Trophoblast cell (in vitro differentiated cells and primary cell): ENCODE results near the gene PLPP6.

ENCODE experiments used
- DNase-seq, 2 donors: peaks; one replicate each; pipeline ENCODE4 v3.0.0-alpha.2; 2016
- H2AFZ ChIP-seq: 2 replicates; pipeline ENCODE4 v1.6.1; 2013; ENCODE audit warnings: low read length, moderate library complexity, mild to moderate bottlenecking; ENCODE audit not compliant: insufficient read depth, poor library complexity
- H2AK5ac ChIP-seq: 2 replicates; pipeline ENCODE4 v1.6.1; 2013; ENCODE audit warnings: mild to moderate bottlenecking, low read length
- H2BK120ac ChIP-seq: 2 replicates; pipeline ENCODE4 v1.6.1; 2013; ENCODE audit warnings: low read length, mild to moderate bottlenecking, moderate library complexity; ENCODE audit not compliant: insufficient read depth, poor library complexity
- H2BK12ac ChIP-seq: 2 replicates; pipeline ENCODE4 v1.6.1; 2013; ENCODE audit warnings: mild to moderate bottlenecking, low read length, moderate library complexity
- H2BK5ac ChIP-seq: 2 replicates; pipeline ENCODE4 v1.6.1; 2013; ENCODE audit warnings: low read length, low read depth, moderate library complexity, mild to moderate bottlenecking; ENCODE audit not compliant: poor library complexity
- H3K14ac ChIP-seq: 2 replicates; pipeline ENCODE4 v1.6.1; 2013; ENCODE audit warnings: mild to moderate bottlenecking, low read length
- H3K18ac ChIP-seq: 2 replicates; pipeline ENCODE4 v1.6.1; 2013; ENCODE audit warnings: mild to moderate bottlenecking, low read length
- H3K23ac ChIP-seq: 2 replicates; pipeline ENCODE4 v1.6.1; 2013; ENCODE audit warnings: low read length
- H3K27ac ChIP-seq: 2 replicates; pipeline ENCODE4 v1.5.1; 2013; ENCODE audit warnings: low read depth, mild to moderate bottlenecking, inconsistent platforms, low read length, moderate library complexity
- H3K27me3 ChIP-seq: 2 replicates; pipeline ENCODE4 v1.6.1; 2013; ENCODE audit warnings: inconsistent platforms, mild to moderate bottlenecking, low read length, moderate library complexity; ENCODE audit not compliant: insufficient read depth
- H3K36me3 ChIP-seq, 2 experiments: 1 replicate in 1 of 2; 2 replicates in 1 of 2; pipeline ENCODE4 v1.6.1; 2013; ENCODE audit warnings: low read length in 2 of 2, mild to moderate bottlenecking in 2 of 2, moderate library complexity in 1 of 2; ENCODE audit not compliant: insufficient read depth in 2 of 2, control insufficient read depth in 1 of 2
- H3K4ac ChIP-seq: 2 replicates; pipeline ENCODE4 v1.6.1; 2013; ENCODE audit warnings: low read depth, mild to moderate bottlenecking, low read length, moderate library complexity
- H3K4me1 ChIP-seq, 2 experiments: 1 replicate in 1 of 2; 2 replicates in 1 of 2; pipeline ENCODE4 v1.6.1; 2013; ENCODE audit warnings: low read length in 2 of 2, mild to moderate bottlenecking in 2 of 2, moderate library complexity in 1 of 2; ENCODE audit not compliant: insufficient read depth in 2 of 2, control insufficient read depth in 1 of 2
- H3K4me2 ChIP-seq: 2 replicates; pipeline ENCODE4 v1.6.1; 2013; ENCODE audit warnings: inconsistent platforms, mild to moderate bottlenecking, low read length, moderate library complexity
- H3K4me3 ChIP-seq: 2 replicates; pipeline ENCODE4 v1.5.1; 2013; ENCODE audit warnings: mild to moderate bottlenecking, low read depth, low read length, inconsistent platforms
- H3K79me1 ChIP-seq: one replicate; pipeline ENCODE4 v1.6.1; 2013; ENCODE audit warnings: low read length
- H3K79me2 ChIP-seq: 2 replicates; pipeline ENCODE4 v1.6.1; 2013; ENCODE audit warnings: low read length, mild to moderate bottlenecking; ENCODE audit not compliant: control insufficient read depth, insufficient read depth, poor library complexity
- H3K9ac ChIP-seq: 2 replicates; pipeline ENCODE4 v1.6.1; 2013; ENCODE audit warnings: mild to moderate bottlenecking, low read length
- H3K9me3 ChIP-seq: 2 replicates; pipeline ENCODE4 v1.6.1; 2013; ENCODE audit warnings: low read depth, mild to moderate bottlenecking, control low read depth, inconsistent platforms, low read length; ENCODE audit not compliant: insufficient read depth
- H4K12ac ChIP-seq: 2 replicates; pipeline ENCODE4 v1.6.1; 2013; ENCODE audit warnings: low read depth, mild to moderate bottlenecking, low read length, moderate library complexity
- H4K8ac ChIP-seq: 2 replicates; pipeline ENCODE4 v1.6.1; 2013; ENCODE audit warnings: low read depth, mild to moderate bottlenecking, low read length, moderate library complexity
- H4K91ac ChIP-seq: one replicate; pipeline ENCODE4 v1.6.1; 2013; ENCODE audit warnings: low read depth, mild to moderate bottlenecking, low read length, moderate library complexity
- WGBS: extraction: QIAGEN DNeasy Blood & Tissue Kit; methylation state at CpG from one replicate; pipeline ENCODE4 v1.1.7; 2013; ENCODE audit warnings: missing lambda C conversion rate; ENCODE audit not compliant: insufficient read length, insufficient coverage; ENCODE audit errors: extremely low coverage; 5-methylcytosine and 5-hydroxymethylcytosine counted together

Gene PLPP6

GRCh38 chr9:4640027-4640426 lies 22.1 kb upstream of the PLPP6 start:
- DNase-seq = peak; percentile 3 to 18
- H3K79me2 ChIP-seq = no peaks in the 10 kb centered on the region
- no peak overlapping the region for H2BK12ac ChIP-seq
- no peak overlapping the region for H3K4me2 ChIP-seq
- peaks cover 0 to 2% of the 10 kb centered on the region in 2 experiments for H3K36me3 ChIP-seq
- H2BK120ac ChIP-seq = no peak overlapping the region
- H2AK5ac ChIP-seq = no peak overlapping the region
- WGBS = no CpG with 5 or more reads among the region's 2 CpGs
- H3K23ac ChIP-seq = no peak overlapping the region
- H3K4me1 ChIP-seq = no peaks in the 10 kb centered on the region
- H3K9me3 ChIP-seq = no peaks in the 10 kb centered on the region
- H3K27me3 ChIP-seq = no peaks in the 10 kb centered on the region
- no peak overlapping the region for H3K14ac ChIP-seq
- no peak overlapping the region for H4K8ac ChIP-seq
- H4K12ac ChIP-seq = no peak overlapping the region
- no peak overlapping the region for H3K27ac ChIP-seq
- no peak overlapping the region for H2AFZ ChIP-seq
- H2BK5ac ChIP-seq = no peak overlapping the region
- H4K91ac ChIP-seq = no peak overlapping the region
- H3K4ac ChIP-seq = no peak overlapping the region
- no peak overlapping the region for H3K4me3 ChIP-seq
- no peaks in the 10 kb centered on the region for H3K79me1 ChIP-seq
- no peak overlapping the region for H3K18ac ChIP-seq
- no peak overlapping the region for H3K9ac ChIP-seq

- no peak overlapping the region for H3K18ac ChIP-seq
Measured at GRCh38 chr9:4642351-4642750, 19.7 kb upstream of the PLPP6 start.

GRCh38 chr9:4654084-4654483 lies 8.0 kb upstream of the PLPP6 start:
- no peak overlapping the region for H3K23ac ChIP-seq
- H4K12ac ChIP-seq = no peak overlapping the region
- no peak overlapping the region for H3K4me2 ChIP-seq
- no peak overlapping the region for H4K91ac ChIP-seq
- no peaks in the 10 kb centered on the region for H3K4me1 ChIP-seq
- no peak overlapping the region for H2BK120ac ChIP-seq
- no peak overlapping the region for H2AFZ ChIP-seq
- no peak overlapping the region for H2BK5ac ChIP-seq
- H3K27me3 ChIP-seq = no peaks in the 10 kb centered on the region
- DNase-seq = no peak
- no peak overlapping the region for H3K14ac ChIP-seq
- H3K79me2 ChIP-seq = no peaks in the 10 kb centered on the region
- H3K36me3 ChIP-seq = no peaks in the 10 kb centered on the region
- H3K4me3 ChIP-seq = no peak overlapping the region
- H3K9ac ChIP-seq = no peak overlapping the region
- H3K4ac ChIP-seq = no peak overlapping the region
- H2BK12ac ChIP-seq = no peak overlapping the region
- H2AK5ac ChIP-seq = no peak overlapping the region
- H3K9me3 ChIP-seq = peaks cover 2% of the 10 kb centered on the region
- WGBS = no CpG with 5 or more reads among the region's 9 CpGs
- H3K27ac ChIP-seq = no peak overlapping the region
- H4K8ac ChIP-seq = no peak overlapping the region
- H3K79me1 ChIP-seq = no peaks in the 10 kb centered on the region
- H3K18ac ChIP-seq = no peak overlapping the region

More at GRCh38 chr9:4642351-4642750, 19.7 kb upstream of the PLPP6 start:
- no peak overlapping the region for H3K4ac ChIP-seq
- H3K9ac ChIP-seq = no peak overlapping the region
- H4K91ac ChIP-seq = no peak overlapping the region
- H3K4me3 ChIP-seq = no peak overlapping the region
- no peak overlapping the region for H3K14ac ChIP-seq
- H3K4me2 ChIP-seq = no peak overlapping the region
- H3K27ac ChIP-seq = no peak overlapping the region
- H3K36me3 ChIP-seq = peaks cover 0 to 2% of the 10 kb centered on the region in 2 experiments
- no peak overlapping the region for H2AFZ ChIP-seq
- H3K23ac ChIP-seq = no peak overlapping the region
- H2AK5ac ChIP-seq = no peak overlapping the region
- no peak overlapping the region for H4K8ac ChIP-seq
- H3K9me3 ChIP-seq = no peaks in the 10 kb centered on the region
- no peaks in the 10 kb centered on the region for H3K27me3 ChIP-seq
- H3K79me1 ChIP-seq = no peaks in the 10 kb centered on the region
- H2BK5ac ChIP-seq = no peak overlapping the region
- H3K79me2 ChIP-seq = no peaks in the 10 kb centered on the region
- no peak overlapping the region for H2BK120ac ChIP-seq
- no peak overlapping the region for H2BK12ac ChIP-seq
- WGBS = no CpG with 5 or more reads among the region's 2 CpGs
- H4K12ac ChIP-seq = no peak overlapping the region
- no peaks in the 10 kb centered on the region for H3K4me1 ChIP-seq
- no peak for DNase-seq

- H4K91ac ChIP-seq = no peak overlapping the region
- no peaks in the 10 kb centered on the region for H3K4me1 ChIP-seq
- no peaks in the 10 kb centered on the region for H3K79me1 ChIP-seq
- no peak overlapping the region for H3K23ac ChIP-seq
- no peak overlapping the region for H4K12ac ChIP-seq
- no peak overlapping the region for H2BK12ac ChIP-seq
- peak overlapping the region; percentile 63 for H2AFZ ChIP-seq
- H4K8ac ChIP-seq = no peak overlapping the region
- no peaks in the 10 kb centered on the region for H3K36me3 ChIP-seq
- no peak overlapping the region for H3K14ac ChIP-seq
- no peak overlapping the region for H3K27ac ChIP-seq
- H3K4ac ChIP-seq = no peak overlapping the region
- no CpG with 5 or more reads among the region's 10 CpGs for WGBS
- H3K18ac ChIP-seq = no peak overlapping the region
- H2BK120ac ChIP-seq = no peak overlapping the region
- H3K4me3 ChIP-seq = no peak overlapping the region
- H2BK5ac ChIP-seq = no peak overlapping the region
- H3K4me2 ChIP-seq = no peak overlapping the region
- H3K79me2 ChIP-seq = no peaks in the 10 kb centered on the region
- peaks cover 2% of the 10 kb centered on the region for H3K9me3 ChIP-seq
- H3K9ac ChIP-seq = no peak overlapping the region
- H3K27me3 ChIP-seq = no peaks in the 10 kb centered on the region
- DNase-seq = no peak
- no peak overlapping the region for H2AK5ac ChIP-seq
Measured at GRCh38 chr9:4654538-4654937, 7.6 kb upstream of the PLPP6 start.
